HG02763 (cell line): ENCODE data around the gene ZNF564.
A peak's percentile ranks its signal among the peaks of the same experiment; 100 is the strongest.
"Not testable (repeated sequence)": the region's sequence is repeated elsewhere in the genome, so short reads cannot be mapped to it uniquely, and the experiment has no call there.

Experiments used
- ATAC-seq: cut with Tn5 transposase; IDR thresholded peaks from one replicate; pipeline ENCODE4 v1.9.1; 2021; ENCODE audit warnings: mild to moderate bottlenecking, moderate library complexity; ENCODE audit not compliant: unreplicated experiment

Gene ZNF564

GRCh38 chr19:12513531-12514061 lies 37.7 kb downstream of the ZNF564 start:
- no peak for ATAC-seq

- ATAC-seq = no peak
Observed at GRCh38 chr19:12497032-12497431, 54.2 kb downstream of the ZNF564 start.

GRCh38 chr19:12496480-12496879 lies 54.8 kb downstream of the ZNF564 start:
- ATAC-seq = no peak

- ATAC-seq = peak; percentile 65
Observed at GRCh38 chr19:12495002-12495802, 56.1 kb downstream of the ZNF564 start.

GRCh38 chr19:12494260-12494860 lies 56.9 kb downstream of the ZNF564 start:
- ATAC-seq = no peak

GRCh38 chr19:12486265-12486783 lies 65.0 kb downstream of the ZNF564 start:
- not testable (repeated sequence) for ATAC-seq

GRCh38 chr19:12485571-12485970 lies 65.7 kb downstream of the ZNF564 start:
- ATAC-seq = no peak

GRCh38 chr19:12485052-12485416 lies 66.2 kb downstream of the ZNF564 start:
- no peak for ATAC-seq

- peak; percentile 96 for ATAC-seq
Observed at GRCh38 chr19:12484371-12485051, 66.8 kb downstream of the ZNF564 start, which contains the start of gene ZNF709. Gene ZNF709, minus strand, starts transcription at chr19:12484816. Its CDS starts 159 bp downstream, at chr19:12484657.

GRCh38 chr19:12484011-12484370 lies 67.3 kb downstream of the ZNF564 start:
- no peak for ATAC-seq

- ATAC-seq = no peak
Observed at GRCh38 chr19:12482509-12482886, 68.8 kb downstream of the ZNF564 start.

- ATAC-seq = no peak
Observed at GRCh38 chr19:12481781-12482508, 69.3 kb downstream of the ZNF564 start.

- no peak for ATAC-seq
Observed at GRCh38 chr19:12478234-12478941, 72.9 kb downstream of the ZNF564 start.
